ENCODE results near the gene ASTN2. TPM values are rescaled to one million over a fixed set of nuclear protein-coding genes. Genes with fewer than 3 reads are reported as not detected.

The ASTN2 gene
- total RNA-seq, 1 donor from 2014 or later = 29.0 TPM

GRCh38 chr9:116700882-116701865 is 713.7 kb downstream of the ASTN2 start:
- Mint-ChIP-seq H3K27ac (no peak overlapping the region), H3K4me3 (ENCODE audit: low read depth) (no peak overlapping the region), H3K4me1 (ENCODE audit: low read depth) (peaks cover 4% of the 10 kb centered on the region), H3K27me3 (no peaks in the 10 kb centered on the region), H3K9me3 (ENCODE audit: low read depth) (no peaks in the 10 kb centered on the region), H3K36me3 (ENCODE audit: insufficient read depth) (peaks cover 23% of the 10 kb centered on the region)
- DNase-seq (ENCODE audit: low spot score, unreplicated experiment) = no peak
- TF ChIP-seq CTCF (IDR thresholded peaks at IDR 0.05; ENCODE audit: unreplicated experiment) = no peak

DNA sequence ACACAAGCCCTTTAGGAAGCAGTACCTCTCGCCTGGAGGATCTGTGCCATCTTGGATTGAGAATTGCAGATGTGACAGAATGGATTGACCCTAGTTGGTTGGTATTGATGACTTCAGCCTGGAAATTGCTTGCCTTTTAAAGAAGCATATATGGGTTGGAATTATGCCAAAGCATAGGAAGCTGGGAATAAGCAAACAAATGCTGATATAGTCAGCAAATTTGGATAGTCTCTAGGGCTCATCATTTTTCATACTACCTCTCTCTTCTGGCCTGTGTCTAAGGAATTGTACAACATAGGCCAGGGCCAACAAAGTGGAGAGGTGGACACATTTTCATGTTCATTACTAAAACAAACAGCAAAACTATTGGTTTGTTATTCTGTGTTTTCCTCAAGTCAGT is 714.6 kb downstream of the ASTN2 start:
- TF ChIP-seq CTCF (IDR thresholded peaks at IDR 0.05; ENCODE audit: unreplicated experiment) = no peak
- no peak overlapping the region for H3K4me3 Mint-ChIP-seq (ENCODE audit: low read depth)
- peaks cover 23% of the 10 kb centered on the region for H3K36me3 Mint-ChIP-seq (ENCODE audit: insufficient read depth)
- H3K4me1 Mint-ChIP-seq (ENCODE audit: low read depth) = no peaks in the 10 kb centered on the region
- H3K27me3 Mint-ChIP-seq = no peaks in the 10 kb centered on the region
- no peak overlapping the region for H3K27ac Mint-ChIP-seq
- DNase-seq (ENCODE audit: low spot score, unreplicated experiment) = no peak
- H3K9me3 Mint-ChIP-seq (ENCODE audit: low read depth) = no peaks in the 10 kb centered on the region

- TF ChIP-seq CTCF (IDR thresholded peaks at IDR 0.05; ENCODE audit: unreplicated experiment) = no peak
- DNase-seq (ENCODE audit: low spot score, unreplicated experiment) = no peak
- H3K9me3 Mint-ChIP-seq (ENCODE audit: low read depth) = no peaks in the 10 kb centered on the region
- H3K27ac Mint-ChIP-seq = no peak overlapping the region
- no peak overlapping the region for H3K4me3 Mint-ChIP-seq (ENCODE audit: low read depth)
- H3K4me1 Mint-ChIP-seq (ENCODE audit: low read depth) = peaks cover 3% of the 10 kb centered on the region
- peaks cover 24% of the 10 kb centered on the region for H3K36me3 Mint-ChIP-seq (ENCODE audit: insufficient read depth)
- no peaks in the 10 kb centered on the region for H3K27me3 Mint-ChIP-seq
Observed at GRCh38 chr9:116697887-116698286, 717.0 kb downstream of the ASTN2 start.

GRCh38 chr9:116697362-116697761 is 717.5 kb downstream of the ASTN2 start:
- Mint-ChIP-seq H3K27me3 (no peaks in the 10 kb centered on the region), H3K36me3 (ENCODE audit: insufficient read depth) (peaks cover 24% of the 10 kb centered on the region), H3K4me1 (ENCODE audit: low read depth) (peaks cover 3% of the 10 kb centered on the region), H3K9me3 (ENCODE audit: low read depth) (no peaks in the 10 kb centered on the region), H3K27ac (no peak overlapping the region), H3K4me3 (ENCODE audit: low read depth) (no peak overlapping the region)
- no peak for TF ChIP-seq CTCF (IDR thresholded peaks at IDR 0.05; ENCODE audit: unreplicated experiment)
- no peak for DNase-seq (ENCODE audit: low spot score, unreplicated experiment)

DNA sequence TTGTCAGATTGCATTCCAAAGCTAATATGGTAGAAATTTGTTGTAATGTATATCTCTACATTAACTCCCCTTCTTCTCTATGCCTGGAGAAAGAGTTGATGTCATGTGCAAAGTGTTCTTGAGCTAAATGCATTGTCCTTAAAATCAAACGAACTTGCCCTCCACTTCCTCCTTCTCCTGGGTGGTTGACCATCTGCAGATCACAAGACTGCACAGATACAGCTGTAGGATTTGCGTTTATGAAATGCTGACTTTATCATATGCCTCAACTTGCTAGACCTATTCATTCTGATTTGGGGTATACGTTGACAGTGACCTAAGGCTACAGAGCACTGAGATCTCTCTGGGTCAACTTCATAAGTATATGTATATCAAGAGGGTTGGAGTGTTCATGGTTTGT is 719.4 kb downstream of the ASTN2 start:
- no peak for DNase-seq (ENCODE audit: low spot score, unreplicated experiment)
- H3K27ac Mint-ChIP-seq = no peak overlapping the region
- H3K4me3 Mint-ChIP-seq (ENCODE audit: low read depth) = no peak overlapping the region
- TF ChIP-seq CTCF (IDR thresholded peaks at IDR 0.05; ENCODE audit: unreplicated experiment) = no peak
- peaks cover 10% of the 10 kb centered on the region for H3K4me1 Mint-ChIP-seq (ENCODE audit: low read depth)
- H3K36me3 Mint-ChIP-seq (ENCODE audit: insufficient read depth) = peaks cover 16% of the 10 kb centered on the region
- H3K27me3 Mint-ChIP-seq = no peaks in the 10 kb centered on the region
- no peaks in the 10 kb centered on the region for H3K9me3 Mint-ChIP-seq (ENCODE audit: low read depth)

Measured in progenitor cell of endocrine pancreas (in vitro differentiated cells).